ENCODE measurements around the gene OAS1.

DNA sequence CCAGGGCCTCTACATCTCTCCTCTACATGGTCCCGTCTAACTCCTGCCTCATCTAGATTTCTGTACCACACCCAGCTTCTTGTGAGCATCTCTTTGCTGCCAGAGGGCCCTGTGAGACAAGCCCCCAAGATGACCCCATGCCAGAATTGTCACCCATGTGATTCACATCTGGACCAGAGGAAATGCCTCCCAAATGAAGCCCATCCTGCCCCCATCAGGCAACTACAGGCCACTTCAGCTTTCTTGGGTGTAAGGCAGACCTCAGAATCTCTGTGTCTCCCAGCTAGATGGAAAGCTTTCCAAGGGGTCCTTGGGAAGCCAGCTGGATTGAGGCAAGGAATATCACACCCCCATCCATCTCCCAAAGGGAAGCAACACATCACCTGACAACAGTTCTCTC lies 22.2 kb downstream of the OAS1 start:
- TF ChIP-seq, protein P1, sequence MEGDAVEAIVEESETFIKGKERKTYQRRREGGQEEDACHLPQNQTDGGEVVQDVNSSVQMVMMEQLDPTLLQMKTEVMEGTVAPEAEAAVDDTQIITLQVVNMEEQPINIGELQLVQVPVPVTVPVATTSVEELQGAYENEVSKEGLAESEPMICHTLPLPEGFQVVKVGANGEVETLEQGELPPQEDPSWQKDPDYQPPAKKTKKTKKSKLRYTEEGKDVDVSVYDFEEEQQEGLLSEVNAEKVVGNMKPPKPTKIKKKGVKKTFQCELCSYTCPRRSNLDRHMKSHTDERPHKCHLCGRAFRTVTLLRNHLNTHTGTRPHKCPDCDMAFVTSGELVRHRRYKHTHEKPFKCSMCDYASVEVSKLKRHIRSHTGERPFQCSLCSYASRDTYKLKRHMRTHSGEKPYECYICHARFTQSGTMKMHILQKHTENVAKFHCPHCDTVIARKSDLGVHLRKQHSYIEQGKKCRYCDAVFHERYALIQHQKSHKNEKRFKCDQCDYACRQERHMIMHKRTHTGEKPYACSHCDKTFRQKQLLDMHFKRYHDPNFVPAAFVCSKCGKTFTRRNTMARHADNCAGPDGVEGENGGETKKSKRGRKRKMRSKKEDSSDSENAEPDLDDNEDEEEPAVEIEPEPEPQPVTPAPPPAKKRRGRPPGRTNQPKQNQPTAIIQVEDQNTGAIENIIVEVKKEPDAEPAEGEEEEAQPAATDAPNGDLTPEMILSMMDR (conservative IDR thresholded peaks at IDR 0.05; ENCODE audit: low read depth, low read length): peak; percentile 33; the same call in 1 of the 2 replicates
- no peak for TF ChIP-seq EZH2phosphoT487 (IDR thresholded peaks at IDR 0.05; ENCODE audit: borderline replicate concordance, low read length)

Data from PC-3 (cell line).